GM19468 (cell line): ENCODE measurements around the gene CAMKMT.

Experiments used
- ATAC-seq: cut with Tn5 transposase; IDR thresholded peaks from one replicate; pipeline ENCODE4 v1.9.1; 2021; ENCODE audit warnings: mild to moderate bottlenecking, moderate library complexity, moderate number of reproducible peaks; ENCODE audit not compliant: unreplicated experiment; ENCODE audit errors: extremely low read depth

Gene CAMKMT

DNA sequence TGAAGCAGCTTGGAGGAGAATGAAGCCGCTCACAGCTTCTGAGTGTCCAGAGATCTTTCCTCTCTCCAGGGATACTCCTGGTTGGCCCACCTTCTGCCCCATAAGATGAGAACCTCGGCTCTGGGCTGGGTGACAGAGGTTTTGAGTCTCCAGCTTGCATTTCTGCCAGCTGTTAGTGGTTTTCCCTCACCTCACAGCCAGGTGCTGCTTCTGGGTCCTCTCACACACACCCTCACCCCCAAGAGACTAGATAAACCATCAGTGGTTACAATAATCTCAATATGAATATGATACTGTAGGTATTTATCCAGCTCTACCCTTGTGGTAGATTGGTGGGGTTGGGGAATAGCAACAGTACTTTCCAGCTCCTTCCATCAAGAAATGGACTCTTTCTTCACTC is 418.0 kb downstream of the CAMKMT start:
- no peak for ATAC-seq

- no peak for ATAC-seq
Measured at GRCh38 chr2:44780406-44780805, 418.7 kb downstream of the CAMKMT start.

DNA sequence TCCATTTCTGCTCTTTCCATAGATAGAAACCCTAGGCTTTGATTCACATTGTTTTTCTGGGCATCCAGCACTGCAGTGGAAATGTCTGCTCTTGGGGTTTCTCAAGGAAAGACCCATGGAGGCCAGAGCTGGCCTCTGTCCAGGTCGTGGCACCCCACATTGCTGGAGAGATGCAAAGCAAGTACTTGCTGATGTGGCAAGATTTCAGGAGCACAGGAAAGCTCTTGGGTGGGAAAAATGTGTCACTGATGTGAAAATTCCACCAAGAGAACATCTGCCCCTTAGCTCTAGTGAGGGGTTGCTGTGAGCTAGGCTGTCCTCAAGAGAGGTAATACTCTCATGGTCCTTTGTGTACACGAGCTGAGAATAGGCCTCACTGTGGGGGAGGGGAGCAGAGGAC is 423.7 kb downstream of the CAMKMT start:
- no peak for ATAC-seq

DNA sequence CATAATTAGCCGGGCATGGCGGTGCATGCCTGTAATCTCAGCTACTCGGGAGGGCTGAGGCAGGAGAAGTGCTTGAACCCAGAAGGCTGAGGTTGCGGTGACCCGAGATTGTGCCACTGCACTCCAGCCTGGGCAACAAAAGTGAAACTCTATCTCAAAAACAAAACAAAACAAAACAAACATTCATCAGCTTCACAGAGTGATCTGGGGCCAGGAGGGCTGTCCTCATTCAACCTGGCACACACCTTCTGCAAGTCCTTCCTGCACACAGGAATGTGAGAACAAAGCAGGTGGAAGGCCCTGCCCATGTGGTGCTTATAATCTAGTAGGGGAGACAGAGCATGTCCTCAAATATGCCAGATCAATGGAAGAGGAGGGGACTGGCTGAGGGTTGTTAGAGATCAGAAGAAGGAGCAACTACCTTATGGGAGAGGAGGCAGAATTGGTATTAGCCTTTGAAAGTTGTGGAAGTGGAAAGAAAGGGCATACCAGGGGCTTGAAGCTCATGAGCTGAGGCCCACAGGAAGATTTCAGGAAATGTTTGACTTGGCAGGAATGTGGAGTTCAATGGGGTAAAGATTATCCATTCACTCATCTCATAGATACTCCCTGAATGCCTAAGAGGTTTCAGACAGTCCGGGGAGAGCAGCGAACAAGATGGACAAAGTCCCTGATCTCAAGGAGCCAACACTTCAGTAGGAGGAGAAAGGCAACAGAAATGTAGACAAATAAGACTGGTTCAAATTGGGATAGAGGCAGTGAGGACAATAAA is 424.5 kb downstream of the CAMKMT start:
- no peak for ATAC-seq

DNA sequence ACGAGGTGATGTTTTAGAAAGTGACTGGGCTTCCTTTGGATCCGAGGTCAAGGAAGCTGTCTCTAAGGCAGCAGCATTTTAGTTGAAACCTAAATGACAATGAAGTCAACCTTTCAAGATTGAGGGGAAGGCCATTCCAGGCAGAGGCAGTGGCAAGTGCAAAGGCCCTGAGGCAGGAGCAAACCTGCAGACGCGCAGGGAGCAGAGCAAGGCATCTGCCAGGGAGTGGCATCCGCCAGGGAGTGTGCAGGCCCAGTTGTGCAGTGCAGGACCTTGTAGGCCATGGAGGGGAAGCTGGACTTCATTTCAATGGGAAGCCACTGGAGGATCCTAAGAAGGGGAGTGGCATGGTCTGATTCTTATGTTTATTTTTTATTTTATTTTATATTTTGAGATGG is 425.1 kb downstream of the CAMKMT start:
- ATAC-seq, result no peak

DNA sequence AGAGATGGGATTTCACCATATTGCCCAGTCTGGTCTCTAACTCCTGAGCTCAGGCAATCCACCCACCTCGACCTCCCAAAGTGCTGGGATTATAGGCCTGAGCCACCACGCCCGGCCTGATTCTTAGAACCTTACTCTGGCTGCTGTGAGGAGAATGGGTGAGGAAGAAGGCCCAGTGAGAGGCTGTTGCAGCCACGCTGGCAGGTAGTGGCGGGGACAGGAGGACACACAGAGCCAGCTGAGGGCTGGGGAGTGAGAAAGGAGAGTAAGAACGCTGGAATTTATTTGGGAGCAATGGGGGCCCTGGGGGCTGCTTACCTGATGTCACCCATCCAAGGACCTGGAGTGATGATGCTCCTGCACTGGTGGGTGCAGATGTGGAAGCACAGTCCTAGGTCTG is 425.9 kb downstream of the CAMKMT start:
- ATAC-seq, result no peak

- no peak for ATAC-seq
Measured at GRCh38 chr2:44789446-44789845, 427.7 kb downstream of the CAMKMT start.

DNA sequence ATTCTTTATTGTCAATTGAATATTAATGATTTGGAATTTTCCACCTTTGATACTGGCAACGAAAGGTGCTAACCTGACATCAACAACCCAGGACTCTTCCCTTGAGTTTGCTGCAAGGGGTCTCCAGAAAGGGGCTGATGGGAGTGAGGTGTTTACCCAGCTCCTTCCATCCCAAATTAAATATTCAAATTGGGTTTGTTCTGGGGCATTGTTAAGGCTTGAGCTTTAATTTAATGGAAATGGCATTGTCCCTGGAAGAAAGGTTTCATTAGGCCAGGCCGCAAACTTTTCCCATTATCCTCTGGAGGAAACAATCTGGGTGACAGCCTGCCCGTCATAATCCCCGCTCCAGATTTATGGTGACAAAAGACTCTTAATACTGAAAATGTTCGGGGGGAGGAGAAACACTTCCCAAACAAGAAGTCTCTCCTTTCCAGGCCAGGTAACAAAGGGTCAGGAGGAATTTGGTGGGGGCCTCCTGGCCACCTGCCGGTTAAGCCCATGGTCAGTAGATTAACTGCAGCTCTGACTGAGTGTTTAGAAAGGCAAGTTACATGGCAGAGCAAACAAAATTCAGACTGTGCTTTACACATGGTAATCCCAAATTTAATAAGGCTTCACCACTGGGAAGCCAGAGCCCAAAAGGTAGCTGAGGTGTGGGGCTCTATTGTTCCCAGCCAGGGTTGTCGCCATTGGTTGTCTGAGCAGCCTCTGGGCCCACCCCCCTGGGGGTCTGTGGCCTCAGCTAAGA is 428.4 kb downstream of the CAMKMT start:
- ATAC-seq, result no peak

DNA sequence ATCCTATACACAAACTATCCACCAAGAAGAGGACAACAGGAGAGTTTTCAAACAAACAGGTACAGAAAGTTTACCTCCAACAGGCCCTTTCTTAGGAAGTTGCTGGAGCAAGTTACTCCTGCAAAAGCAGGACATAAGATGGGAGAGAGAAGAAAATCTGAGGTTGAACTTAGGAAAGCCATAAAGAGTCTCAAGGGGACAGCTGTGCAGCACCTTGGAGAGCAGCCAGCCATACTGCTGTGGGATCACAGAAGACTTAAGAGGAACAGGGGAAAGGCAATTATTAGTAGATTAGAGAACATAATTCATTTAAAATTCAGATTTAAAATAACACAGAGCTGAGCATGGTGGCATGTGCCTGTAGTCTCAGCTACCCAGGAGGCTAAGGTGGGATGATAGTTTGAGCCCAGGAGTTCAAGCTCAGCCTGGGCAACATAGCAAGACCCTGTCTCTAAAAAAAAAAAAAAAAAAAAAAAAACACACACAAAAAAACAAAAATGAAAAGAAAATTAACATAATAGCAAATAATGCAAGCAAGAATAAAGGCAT is 431.6 kb downstream of the CAMKMT start:
- ATAC-seq, result no peak

DNA sequence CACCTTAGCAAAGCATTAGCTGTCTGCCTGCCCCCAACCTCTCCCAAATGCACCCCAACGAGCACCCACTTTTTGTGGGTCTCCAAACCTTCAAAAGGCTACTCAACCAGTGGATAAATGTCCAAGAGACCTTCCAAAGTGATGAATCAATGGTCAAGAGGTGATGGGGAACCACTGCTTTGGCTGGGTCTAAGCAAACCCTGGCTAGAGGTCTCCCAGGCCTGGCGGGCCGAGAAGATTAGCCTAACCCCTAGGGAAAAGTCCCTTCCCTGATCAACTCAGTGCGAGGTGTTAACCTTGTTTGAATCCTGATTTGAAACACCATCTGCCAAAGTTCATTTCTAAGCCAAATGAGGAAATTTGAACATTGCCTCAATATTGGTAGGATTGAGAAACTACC is 435.0 kb downstream of the CAMKMT start:
- ATAC-seq, result no peak

- ATAC-seq, result no peak
Measured at GRCh38 chr2:44798139-44798659, 436.5 kb downstream of the CAMKMT start.

DNA sequence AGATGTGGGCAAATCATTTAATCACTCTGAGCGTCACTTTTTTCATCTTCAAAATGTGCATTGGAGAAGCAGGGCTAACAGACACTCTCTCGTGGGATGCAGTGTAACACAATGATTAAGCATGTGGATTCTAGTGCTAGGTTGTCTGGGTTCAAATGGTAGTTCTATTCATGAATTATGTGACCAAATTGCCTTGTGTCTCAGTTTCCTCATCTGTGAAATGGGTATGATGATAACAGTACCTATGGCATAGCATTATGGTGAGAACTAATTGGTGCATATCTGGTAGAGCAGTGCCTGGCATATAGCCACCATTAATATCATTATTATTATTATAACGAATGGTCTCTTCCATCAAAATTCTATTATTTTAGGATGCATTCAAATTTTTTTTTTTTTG is 437.4 kb downstream of the CAMKMT start:
- ATAC-seq, result no peak

GRCh38 chr2:44799754-44800153 is 438.0 kb downstream of the CAMKMT start:
- no peak for ATAC-seq

- no peak for ATAC-seq
Measured at GRCh38 chr2:44801289-44801840, 439.6 kb downstream of the CAMKMT start.

- ATAC-seq, result no peak
Measured at GRCh38 chr2:44801841-44802776, 440.4 kb downstream of the CAMKMT start.

DNA sequence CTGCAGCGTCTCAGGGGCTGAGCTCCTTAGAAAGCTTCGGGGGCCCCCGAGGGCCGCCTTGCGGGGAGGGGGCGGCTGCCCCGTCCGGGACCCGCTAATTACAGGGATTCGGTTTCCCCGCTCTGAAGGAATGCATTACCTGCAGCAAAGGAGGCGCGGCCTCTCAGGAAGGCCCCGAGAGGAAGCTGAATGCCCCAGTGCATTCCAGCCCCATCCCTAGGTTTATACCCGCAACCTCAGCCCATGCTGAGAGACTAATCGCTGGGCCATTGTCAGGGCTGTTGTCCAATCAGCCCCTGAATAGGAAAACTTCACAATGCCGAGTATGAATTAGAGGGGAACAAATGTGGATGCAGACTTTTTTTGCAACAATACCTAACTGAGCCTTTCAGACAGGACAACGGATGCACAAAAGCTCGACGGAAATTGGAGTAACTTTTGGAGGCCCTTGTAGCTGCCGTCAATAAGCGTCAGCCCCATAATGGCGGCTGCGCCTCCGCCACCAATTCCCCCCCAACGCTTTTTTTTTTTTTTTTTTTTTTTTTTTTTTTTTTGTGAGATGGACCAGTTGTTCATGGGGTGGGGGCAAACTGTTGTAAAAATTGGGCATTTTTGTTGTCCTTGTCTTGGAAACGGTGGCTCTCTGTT is 441.2 kb downstream of the CAMKMT start:
- ATAC-seq, result no peak

DNA sequence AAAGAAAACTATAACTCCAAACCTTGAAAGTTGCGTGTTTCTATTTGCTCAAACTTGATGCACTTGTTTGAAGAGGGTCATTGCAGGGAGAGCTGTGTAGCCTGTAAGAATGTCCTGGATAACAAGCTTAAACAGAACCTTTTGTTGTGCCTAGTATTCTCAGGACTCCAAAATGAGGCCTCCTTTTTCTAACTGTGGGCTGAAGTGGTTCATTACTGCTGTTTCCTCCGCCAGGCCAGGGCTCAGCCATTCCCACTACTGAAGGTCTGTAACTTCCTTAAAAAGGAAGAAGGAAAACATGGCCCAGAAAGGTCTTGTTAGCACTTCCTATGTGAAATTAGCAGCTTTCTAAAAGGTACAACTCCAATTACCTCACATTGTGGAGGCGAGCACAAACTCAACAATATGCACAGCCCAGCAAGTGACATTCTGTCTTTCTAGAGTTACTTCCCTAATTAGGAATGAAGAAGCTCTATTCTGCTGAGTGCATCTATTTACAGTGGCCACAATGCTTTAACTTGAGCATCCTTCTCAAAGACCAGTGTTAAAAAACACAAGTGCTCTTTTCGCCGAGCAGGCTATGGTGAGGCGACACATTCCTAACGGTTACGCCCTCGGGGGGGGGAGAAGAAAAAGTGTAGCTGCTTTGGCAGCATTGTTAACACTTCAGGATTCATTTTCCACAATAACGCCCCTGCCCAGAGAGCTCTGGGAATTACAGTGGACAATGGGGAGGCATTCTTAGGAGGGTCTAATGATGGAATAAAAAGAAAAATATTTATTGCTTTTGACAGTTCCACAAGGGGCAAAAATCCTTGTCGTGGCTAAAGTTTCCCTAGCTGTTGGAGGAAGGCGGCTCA is 442.9 kb downstream of the CAMKMT start:
- ATAC-seq, result no peak

GRCh38 chr2:44805401-44806235 is 443.9 kb downstream of the CAMKMT start:
- no peak for ATAC-seq
